Parathyroid adenoma (tissue), 2 donors: ENCODE data around the gene CDH4.

Experiments used
- H2AFZ ChIP-seq: fragments of 300-600 bp; sonication (generic); one replicate; pipeline ENCODE4 v1.7.0; 2017; ENCODE audit warnings: antibody characterized with exemption, mild to moderate bottlenecking
- H3K27ac ChIP-seq: fragments of 300-600 bp; sonication (generic); one replicate; pipeline ENCODE4 v1.7.0; 2017
- H3K27me3 ChIP-seq: fragments of 300-600 bp; sonication (generic); one replicate; pipeline ENCODE4 v1.7.0; 2017; ENCODE audit warnings: low read length; ENCODE audit not compliant: control insufficient read depth, insufficient read depth
- H3K36me3 ChIP-seq: fragments of 300-600 bp; sonication (generic); one replicate; pipeline ENCODE4 v1.7.0; 2017; ENCODE audit warnings: low read length; ENCODE audit not compliant: control insufficient read depth, insufficient read depth
- H3K4me1 ChIP-seq: fragments of 300-600 bp; sonication (generic); one replicate; pipeline ENCODE4 v1.7.0; 2017; ENCODE audit warnings: control low read depth
- H3K4me2 ChIP-seq: fragments of 300-600 bp; sonication (generic); one replicate; pipeline ENCODE4 v1.7.0; 2017; ENCODE audit warnings: low read length
- H3K4me3 ChIP-seq: fragments of 300-600 bp; sonication (generic); one replicate; pipeline ENCODE4 v1.7.0; 2017; ENCODE audit warnings: low read depth, low read length
- H3K79me2 ChIP-seq: fragments of 300-600 bp; sonication (generic); one replicate; pipeline ENCODE4 v1.7.0; 2017; ENCODE audit warnings: control low read depth
- H3K9ac ChIP-seq: fragments of 300-600 bp; sonication (generic); one replicate; pipeline ENCODE4 v1.7.0; 2017; ENCODE audit warnings: mild to moderate bottlenecking
- H3K9me3 ChIP-seq: fragments of 300-600 bp; sonication (generic); one replicate; pipeline ENCODE4 v1.7.0; 2017; ENCODE audit warnings: low read length; ENCODE audit not compliant: control insufficient read depth
- CTCF ChIP-seq: fragments of 300-600 bp; sonication (generic); IDR thresholded peaks from one replicate; pipeline ENCODE4 v1.7.0; 2017; ENCODE audit warnings: antibody characterized with exemption, mild to moderate bottlenecking
- donor health status: primary hyperparathyroidism.

The CDH4 gene

GRCh38 chr20:61519488-61519887 lies 267.4 kb downstream of the CDH4 start:
- Histone ChIP-seq H3K4me1 (no peaks in the 10 kb centered on the region), H3K4me2 (no peak overlapping the region), H3K27ac (no peak overlapping the region), H2AFZ (no peak overlapping the region), H3K36me3 (no peaks in the 10 kb centered on the region), H3K9me3 (no peaks in the 10 kb centered on the region), H3K4me3 (no peak overlapping the region), H3K9ac (no peak overlapping the region), H3K79me2 (no peaks in the 10 kb centered on the region), H3K27me3 (no peaks in the 10 kb centered on the region)
- no peak for TF ChIP-seq CTCF

GRCh38 chr20:61520076-61520892 lies 268.2 kb downstream of the CDH4 start:
- Histone ChIP-seq H3K4me2 (no peak overlapping the region), H3K4me3 (no peak overlapping the region), H3K27me3 (no peaks in the 10 kb centered on the region), H3K9me3 (no peaks in the 10 kb centered on the region), H3K36me3 (no peaks in the 10 kb centered on the region), H3K27ac (no peak overlapping the region), H3K9ac (no peak overlapping the region), H2AFZ (no peak overlapping the region), H3K79me2 (no peaks in the 10 kb centered on the region), H3K4me1 (no peaks in the 10 kb centered on the region)
- no peak for TF ChIP-seq CTCF

GRCh38 chr20:61520893-61521460 lies 268.9 kb downstream of the CDH4 start:
- H3K9me3 ChIP-seq, result no peaks in the 10 kb centered on the region
- no peak for TF ChIP-seq CTCF

GRCh38 chr20:61521687-61522420 lies 269.8 kb downstream of the CDH4 start:
- Histone ChIP-seq H3K27ac (no peak overlapping the region), H3K9me3 (no peaks in the 10 kb centered on the region), H3K36me3 (no peaks in the 10 kb centered on the region), H2AFZ (no peak overlapping the region), H3K27me3 (no peaks in the 10 kb centered on the region), H3K79me2 (no peaks in the 10 kb centered on the region), H3K4me1 (no peaks in the 10 kb centered on the region), H3K4me2 (no peak overlapping the region), H3K9ac (no peak overlapping the region), H3K4me3 (no peak overlapping the region)
- no peak for TF ChIP-seq CTCF

More at GRCh38 chr20:61520893-61521460, 268.9 kb downstream of the CDH4 start:
- Histone ChIP-seq H3K36me3 (no peaks in the 10 kb centered on the region), H3K4me2 (no peak overlapping the region), H2AFZ (no peak overlapping the region), H3K79me2 (no peaks in the 10 kb centered on the region), H3K9ac (no peak overlapping the region), H3K27me3 (no peaks in the 10 kb centered on the region), H3K4me1 (no peaks in the 10 kb centered on the region), H3K4me3 (no peak overlapping the region), H3K27ac (no peak overlapping the region)
